ENCODE measurements around the gene NDUFB11. TPM values are rescaled to one million over a fixed set of nuclear protein-coding genes. Genes with fewer than 3 reads are reported as not detected.
"Not testable (repeated sequence)": the region's sequence is repeated elsewhere in the genome, so short reads cannot be mapped to it uniquely, and the experiment has no call there.

Gene NDUFB11
- total RNA-seq, 1 experiment from 2014 or later = 92.7 TPM

GRCh38 chrX:47143894-47144625 is 442 bp downstream of the NDUFB11 start:
- Histone ChIP-seq H3K36me3 (no peaks in the 10 kb centered on the region), H3K27ac (peak overlapping the region; percentile 90), H3K4me3 (peak overlapping the region; percentile 92), H3K27me3 (no peaks in the 10 kb centered on the region), H3K4me1 (no peaks in the 10 kb centered on the region), H3K9me3 (replicated peaks) (no peaks in the 10 kb centered on the region)
- DNase-seq = peak in 1 of 2 experiments; percentile 33

- Histone ChIP-seq H3K9me3 (replicated peaks) (no peaks in the 10 kb centered on the region), H3K36me3 (no peaks in the 10 kb centered on the region), H3K27me3 (no peaks in the 10 kb centered on the region), H3K4me3 (no peak overlapping the region), H3K4me1 (no peaks in the 10 kb centered on the region), H3K27ac (no peak overlapping the region)
- DNase-seq = no peak
These were observed 6.3 kb downstream of the NDUFB11 start for GRCh38 chrX:47138171-47138570.

GRCh38 chrX:47135650-47136049 is 8.9 kb downstream of the NDUFB11 start:
- not testable (repeated sequence) for H3K36me3 ChIP-seq; H3K27ac ChIP-seq; H3K9me3 ChIP-seq (replicated peaks); H3K4me3 ChIP-seq; DNase-seq; H3K27me3 ChIP-seq; H3K4me1 ChIP-seq

DNA sequence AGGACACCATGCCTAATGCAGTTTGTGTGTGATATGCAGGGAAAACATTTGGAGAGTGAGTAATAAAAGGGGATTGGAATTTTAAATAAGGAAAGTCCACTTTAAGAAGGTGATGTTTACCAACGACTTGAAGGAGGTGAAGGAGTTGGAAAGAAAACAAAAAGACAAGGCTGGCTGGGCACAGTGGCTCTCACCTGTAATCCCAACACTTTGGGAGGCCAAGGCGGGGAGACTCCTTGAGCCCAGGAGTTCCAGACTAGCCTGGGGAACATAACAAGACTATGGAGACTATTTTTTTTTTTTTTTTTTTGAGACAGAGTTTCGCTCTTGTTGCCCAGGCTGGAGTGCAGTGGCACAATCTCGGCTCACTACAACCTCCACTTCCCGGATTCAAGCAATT is 11.0 kb downstream of the NDUFB11 start:
- Histone ChIP-seq H3K9me3 (replicated peaks) (no peaks in the 10 kb centered on the region), H3K27me3 (no peaks in the 10 kb centered on the region), H3K4me1 (no peaks in the 10 kb centered on the region), H3K4me3 (no peak overlapping the region), H3K36me3 (no peaks in the 10 kb centered on the region), H3K27ac (no peak overlapping the region)
- DNase-seq = no peak

DNA sequence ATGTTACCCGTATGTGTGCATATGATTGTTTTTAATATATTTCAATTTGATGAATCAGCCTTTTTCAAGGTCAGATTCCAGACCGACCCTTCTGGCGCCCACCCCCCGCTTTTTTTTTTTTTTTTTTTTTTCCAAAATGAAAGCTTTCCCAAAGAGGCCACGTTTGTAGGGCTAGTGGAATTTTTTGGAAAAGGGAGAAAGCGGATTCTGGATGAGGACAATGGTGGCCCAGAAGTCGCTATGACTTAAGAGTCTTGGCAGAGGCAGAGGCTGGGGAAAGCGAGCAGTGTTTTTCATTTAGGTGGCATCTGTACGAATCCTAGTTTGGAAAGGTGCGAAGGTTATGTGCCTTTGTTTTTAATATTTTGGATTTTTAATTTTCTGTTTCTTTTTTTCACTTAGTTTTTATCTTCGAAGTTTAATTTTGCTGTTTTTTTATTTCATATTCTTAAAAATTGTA is 14.6 kb downstream of the NDUFB11 start:
- peak in 1 of 2 experiments; percentile 20 for DNase-seq
- no peaks in the 10 kb centered on the region for H3K4me1 ChIP-seq
- no peaks in the 10 kb centered on the region for H3K9me3 ChIP-seq (replicated peaks)
- peak overlapping the region; percentile 65 for H3K4me3 ChIP-seq
- no peaks in the 10 kb centered on the region for H3K36me3 ChIP-seq
- H3K27me3 ChIP-seq = no peaks in the 10 kb centered on the region
- H3K27ac ChIP-seq = peak overlapping the region; percentile 87

DNA sequence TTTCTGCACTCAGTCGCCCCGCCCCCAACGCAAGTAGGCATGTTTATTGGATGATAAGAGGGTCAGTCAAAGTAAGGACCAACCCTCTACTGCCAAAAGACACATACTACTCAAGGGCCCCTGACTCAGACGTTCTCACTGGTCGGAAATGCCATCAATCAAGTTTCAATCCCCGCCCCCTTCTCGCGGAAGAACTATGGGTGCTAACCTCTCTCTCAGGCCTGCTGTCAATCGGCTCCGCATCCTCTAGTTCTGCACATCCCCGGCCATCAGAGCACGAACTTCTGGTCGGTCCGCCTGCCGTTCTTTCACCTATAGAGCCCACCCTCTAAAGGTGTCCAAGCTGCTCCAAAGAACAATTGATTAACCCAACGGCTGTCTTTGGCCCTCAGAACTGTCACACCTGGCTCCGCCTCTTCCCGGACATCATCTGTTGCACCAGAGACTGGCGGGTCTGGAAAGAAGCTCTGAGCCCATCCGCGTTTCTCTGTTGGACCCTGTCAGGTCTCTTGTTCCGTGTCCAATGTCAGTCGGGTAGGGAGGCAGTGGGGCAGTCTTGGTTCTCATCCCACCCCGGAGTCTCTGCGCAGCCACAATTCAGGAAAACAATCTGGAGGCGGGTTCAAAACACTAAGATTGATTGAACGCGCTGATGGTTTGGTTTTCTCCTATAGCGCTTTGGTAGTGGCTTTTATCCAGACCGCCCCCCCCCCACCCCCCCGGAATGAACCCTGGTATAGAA is 15.2 kb downstream of the NDUFB11 start:
- H3K27ac ChIP-seq = peak overlapping the region; percentile 87
- no peaks in the 10 kb centered on the region for H3K36me3 ChIP-seq
- H3K4me3 ChIP-seq = peak overlapping the region; percentile 65
- H3K4me1 ChIP-seq = no peaks in the 10 kb centered on the region
- DNase-seq = peak; percentile 84 to 93
- H3K27me3 ChIP-seq = no peaks in the 10 kb centered on the region
- H3K9me3 ChIP-seq (replicated peaks) = no peaks in the 10 kb centered on the region

GRCh38 chrX:47124466-47124865 is 20.0 kb downstream of the NDUFB11 start:
- H3K27ac ChIP-seq; H3K4me1 ChIP-seq; DNase-seq; H3K27me3 ChIP-seq; H3K36me3 ChIP-seq; H3K4me3 ChIP-seq; H3K9me3 ChIP-seq (replicated peaks): not testable (repeated sequence)

GRCh38 chrX:47116551-47117110 is 27.9 kb downstream of the NDUFB11 start:
- not testable (repeated sequence) for H3K4me3 ChIP-seq; H3K27ac ChIP-seq; DNase-seq; H3K9me3 ChIP-seq (replicated peaks); H3K36me3 ChIP-seq; H3K27me3 ChIP-seq; H3K4me1 ChIP-seq

GRCh38 chrX:47112316-47112954 is 32.1 kb downstream of the NDUFB11 start:
- Histone ChIP-seq H3K27me3 (no peaks in the 10 kb centered on the region), H3K36me3 (no peaks in the 10 kb centered on the region), H3K4me1 (no peaks in the 10 kb centered on the region), H3K27ac (no peak overlapping the region), H3K9me3 (replicated peaks) (no peaks in the 10 kb centered on the region), H3K4me3 (no peak overlapping the region)
- no peak for DNase-seq

- not testable (repeated sequence) for H3K27ac ChIP-seq; H3K4me3 ChIP-seq; H3K4me1 ChIP-seq; H3K36me3 ChIP-seq; H3K9me3 ChIP-seq (replicated peaks); DNase-seq; H3K27me3 ChIP-seq
These were observed 33.4 kb downstream of the NDUFB11 start for GRCh38 chrX:47110936-47111615.

DNA sequence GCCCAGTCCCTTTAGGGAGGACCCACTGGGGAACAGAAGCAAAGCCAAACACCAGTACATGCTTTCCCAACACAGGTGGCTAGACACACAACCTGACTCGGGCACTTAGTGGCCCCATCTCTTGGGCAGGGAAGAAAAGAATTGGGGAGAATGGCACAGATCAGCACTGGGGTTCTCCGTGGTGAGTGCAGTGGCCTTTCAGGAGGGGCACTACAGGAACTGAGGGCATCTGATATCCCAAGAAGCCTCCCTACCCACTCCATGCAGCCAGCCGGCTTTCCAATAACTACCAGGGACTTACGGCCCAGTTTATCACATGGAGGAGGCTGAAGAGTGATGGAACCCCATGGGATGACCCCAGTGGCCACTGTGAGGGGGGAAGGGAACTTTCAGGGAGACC is 43.3 kb downstream of the NDUFB11 start:
- no peaks in the 10 kb centered on the region for H3K36me3 ChIP-seq
- H3K27ac ChIP-seq = no peak overlapping the region
- no peaks in the 10 kb centered on the region for H3K27me3 ChIP-seq
- DNase-seq = no peak
- no peaks in the 10 kb centered on the region for H3K4me1 ChIP-seq
- no peaks in the 10 kb centered on the region for H3K9me3 ChIP-seq (replicated peaks)
- no peak overlapping the region for H3K4me3 ChIP-seq

DNA sequence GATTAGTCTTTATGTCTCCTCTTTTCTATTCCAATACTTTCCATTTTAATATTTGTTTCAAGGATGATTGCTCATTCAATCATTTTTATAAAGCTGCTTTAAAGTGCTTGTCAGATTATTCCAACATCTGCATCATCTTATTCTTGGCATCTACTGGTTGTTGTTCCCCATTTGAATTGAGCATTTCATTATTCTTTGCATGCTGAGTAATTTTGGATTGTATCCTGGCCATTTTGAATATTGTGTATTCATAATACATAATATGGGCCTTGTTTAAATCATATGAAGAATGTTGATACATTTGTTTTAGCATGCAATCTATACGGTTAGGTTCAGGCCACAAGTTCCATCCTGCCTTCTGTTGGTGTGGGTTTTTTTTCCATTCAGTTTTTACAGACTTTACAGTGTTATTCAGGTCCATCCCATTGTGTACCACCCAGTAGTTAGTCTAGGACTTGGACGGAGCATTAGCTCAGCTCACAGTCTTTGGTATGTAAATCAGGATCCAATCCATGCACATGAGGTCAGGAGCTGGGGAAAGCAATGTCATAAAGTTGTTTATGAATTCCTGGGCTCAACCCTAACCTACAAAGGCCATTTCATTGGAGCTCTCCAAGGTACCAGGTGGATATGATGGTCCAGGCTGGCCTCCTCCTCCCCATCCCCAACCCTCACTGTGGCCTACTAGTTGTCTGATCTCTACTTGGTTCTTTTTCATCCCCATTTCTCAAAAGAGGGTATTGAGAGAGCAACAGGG is 46.0 kb downstream of the NDUFB11 start:
- no peaks in the 10 kb centered on the region for H3K4me1 ChIP-seq
- no peak overlapping the region for H3K4me3 ChIP-seq
- no peaks in the 10 kb centered on the region for H3K9me3 ChIP-seq (replicated peaks)
- no peak for DNase-seq
- no peaks in the 10 kb centered on the region for H3K36me3 ChIP-seq
- no peak overlapping the region for H3K27ac ChIP-seq
- H3K27me3 ChIP-seq = no peaks in the 10 kb centered on the region

DNA sequence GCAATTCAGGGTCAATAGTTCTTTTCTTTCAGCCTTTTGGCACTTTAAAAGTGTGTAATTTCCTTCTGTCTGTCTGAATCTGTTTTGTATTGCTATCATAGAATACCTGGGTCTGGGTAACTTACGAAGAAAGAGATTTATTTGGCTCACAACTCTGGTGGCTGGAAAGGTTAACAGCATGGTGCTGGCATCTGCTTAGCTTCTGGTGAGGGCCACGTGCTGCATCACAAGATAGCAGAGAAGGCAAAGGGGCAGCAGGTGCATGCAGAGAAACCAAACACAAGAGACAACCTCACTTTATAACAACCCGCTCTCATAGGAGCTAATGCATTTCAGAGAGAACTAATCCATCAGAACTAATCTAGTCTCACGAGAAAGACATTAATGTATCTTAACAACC is 47.5 kb downstream of the NDUFB11 start:
- Histone ChIP-seq H3K36me3 (no peaks in the 10 kb centered on the region), H3K27me3 (no peaks in the 10 kb centered on the region), H3K4me3 (no peak overlapping the region), H3K4me1 (no peaks in the 10 kb centered on the region), H3K27ac (no peak overlapping the region), H3K9me3 (replicated peaks) (no peaks in the 10 kb centered on the region)
- no peak for DNase-seq

DNA sequence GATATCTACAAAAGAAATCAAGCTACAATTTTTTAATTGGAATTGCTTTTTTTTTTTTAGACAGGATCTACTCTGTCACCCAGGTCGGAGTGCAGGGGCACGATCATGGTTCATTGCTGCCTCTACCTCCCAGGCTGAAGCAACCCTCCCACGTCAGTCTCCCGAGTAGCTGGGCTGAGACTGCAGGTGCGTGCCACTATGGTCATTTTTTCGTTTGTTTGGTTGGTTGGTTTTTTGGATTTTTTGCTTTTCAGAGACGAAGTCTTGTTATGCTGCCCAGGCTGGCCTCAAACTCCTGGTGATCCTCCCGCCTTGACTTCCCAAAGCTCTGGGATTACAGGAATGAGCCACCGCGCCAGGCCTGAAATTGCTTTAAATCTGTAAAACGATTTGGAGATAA is 50.6 kb downstream of the NDUFB11 start:
- H3K36me3 ChIP-seq = no peaks in the 10 kb centered on the region
- no peaks in the 10 kb centered on the region for H3K4me1 ChIP-seq
- no peak overlapping the region for H3K27ac ChIP-seq
- no peaks in the 10 kb centered on the region for H3K9me3 ChIP-seq (replicated peaks)
- H3K4me3 ChIP-seq = no peak overlapping the region
- no peaks in the 10 kb centered on the region for H3K27me3 ChIP-seq
- DNase-seq = no peak

Data from SJCRH30 (cell line).